Measurements from ENCODE around the gene METTL22.
A peak's percentile ranks its signal among the peaks of the same experiment; 100 is the strongest.

Gene METTL22

GRCh38 chr16:8628981-8629725 lies 7.7 kb downstream of the METTL22 start:
- H3K36me3 ChIP-seq (replicated peaks in 1 of 2; ENCODE audit: control insufficient read depth in 2 of 2, insufficient read depth in 2 of 2, low read length in 2 of 2) = peaks cover 55 to 99% of the 10 kb centered on the region in 2 donors
- no CpG with 5 or more reads among the region's 16 CpGs for WGBS, 2 donors (ENCODE audit: extremely low coverage in 2 of 2, insufficient read length in 2 of 2, insufficient replicate concordance in 1 of 2)
- H3K9me3 ChIP-seq (replicated peaks in 1 of 2; ENCODE audit: control insufficient read depth in 2 of 2, insufficient read depth in 1 of 2, low read depth in 1 of 2, low read length in 2 of 2) = no peaks in the 10 kb centered on the region

GRCh38 chr16:8630255-8630953 lies 8.9 kb downstream of the METTL22 start:
- Histone ChIP-seq H2AFZ (ENCODE audit: low read length) (no peak overlapping the region), H2BK12ac (ENCODE audit: low read length) (no peak overlapping the region), H3K18ac (ENCODE audit: low read length) (no peak overlapping the region), H4K91ac (ENCODE audit: low read depth, low read length, poor library complexity) (no peak overlapping the region), H4K8ac (ENCODE audit: low read depth, low read length) (no peak overlapping the region), H3K9me3 (replicated peaks in 1 of 2; ENCODE audit: control insufficient read depth in 2 of 2, insufficient read depth in 1 of 2, low read depth in 1 of 2, low read length in 2 of 2) (no peaks in the 10 kb centered on the region), H3K4me2 (ENCODE audit: insufficient read depth, low read length, poor library complexity, severe bottlenecking) (no peak overlapping the region), H3K4ac (ENCODE audit: low read length) (no peak overlapping the region), H3K79me1 (ENCODE audit: low read depth, low read length) (peaks cover 2% of the 10 kb centered on the region), H3K27me3 (ENCODE audit: control insufficient read depth in 3 of 3, insufficient read depth in 3 of 3, low read depth in 1 of 3, low read length in 3 of 3) (no peaks in the 10 kb centered on the region), H3K14ac (ENCODE audit: low read length) (no peak overlapping the region), H3K36me3 (replicated peaks in 1 of 2; ENCODE audit: control insufficient read depth in 2 of 2, insufficient read depth in 2 of 2, low read length in 2 of 2) (peaks cover 58 to 99% of the 10 kb centered on the region in 2 donors), H2BK5ac (ENCODE audit: low read length) (no peak overlapping the region), H2BK120ac (ENCODE audit: low read depth, low read length) (no peak overlapping the region), H3K4me1 (ENCODE audit: control insufficient read depth in 2 of 2, insufficient read depth in 1 of 2, low read depth in 1 of 2, low read length in 2 of 2) (peaks cover 1 to 4% of the 10 kb centered on the region in 2 donors), H2BK15ac (ENCODE audit: low read length) (no peak overlapping the region), H2AK5ac (ENCODE audit: low read depth, low read length) (no peak overlapping the region), H3K27ac (replicated peaks; ENCODE audit: low read length) (no peak overlapping the region), H3K9ac (ENCODE audit: low read depth, low read length, poor library complexity) (peak overlapping the region; percentile 31), H3K4me3 (ENCODE audit: low read length in 2 of 2) (no peak overlapping the region), H3K23ac (ENCODE audit: low read depth, low read length, poor library complexity) (no peak overlapping the region)
- no CpG with 5 or more reads among the region's 11 CpGs for WGBS, 2 donors (ENCODE audit: extremely low coverage in 2 of 2, insufficient read length in 2 of 2, insufficient replicate concordance in 1 of 2)
- DNase-seq (ENCODE audit: low spot score) = no peak

More at GRCh38 chr16:8628981-8629725, 7.7 kb downstream of the METTL22 start:
- peak overlapping the region; percentile 52 for H3K23ac ChIP-seq (ENCODE audit: low read depth, low read length, poor library complexity)
- H3K9ac ChIP-seq (ENCODE audit: low read depth, low read length, poor library complexity) = no peak overlapping the region
- H3K27me3 ChIP-seq (ENCODE audit: control insufficient read depth in 3 of 3, insufficient read depth in 3 of 3, low read depth in 1 of 3, low read length in 3 of 3) = no peaks in the 10 kb centered on the region
- peaks cover 3% of the 10 kb centered on the region for H3K79me1 ChIP-seq (ENCODE audit: low read depth, low read length)
- no peak overlapping the region for H3K18ac ChIP-seq (ENCODE audit: low read length)
- H2BK15ac ChIP-seq (ENCODE audit: low read length) = no peak overlapping the region
- H3K4ac ChIP-seq (ENCODE audit: low read length) = no peak overlapping the region
- no peak overlapping the region for H3K14ac ChIP-seq (ENCODE audit: low read length)
- no peak overlapping the region for H4K91ac ChIP-seq (ENCODE audit: low read depth, low read length, poor library complexity)
- H2BK12ac ChIP-seq (ENCODE audit: low read length) = no peak overlapping the region
- no peak overlapping the region for H4K8ac ChIP-seq (ENCODE audit: low read depth, low read length)
- no peak overlapping the region for H2BK120ac ChIP-seq (ENCODE audit: low read depth, low read length)
- no peak for DNase-seq (ENCODE audit: low spot score)
- H2AK5ac ChIP-seq (ENCODE audit: low read depth, low read length) = no peak overlapping the region
- H3K4me1 ChIP-seq (ENCODE audit: control insufficient read depth in 2 of 2, insufficient read depth in 1 of 2, low read depth in 1 of 2, low read length in 2 of 2) = peaks cover 1 to 4% of the 10 kb centered on the region in 2 donors
- H2BK5ac ChIP-seq (ENCODE audit: low read length) = no peak overlapping the region
- H2AFZ ChIP-seq (ENCODE audit: low read length) = no peak overlapping the region
- H3K27ac ChIP-seq (replicated peaks; ENCODE audit: low read length) = no peak overlapping the region
- H3K4me3 ChIP-seq (ENCODE audit: low read length in 2 of 2) = no peak overlapping the region
- no peak overlapping the region for H3K4me2 ChIP-seq (ENCODE audit: insufficient read depth, low read length, poor library complexity, severe bottlenecking)

DNA sequence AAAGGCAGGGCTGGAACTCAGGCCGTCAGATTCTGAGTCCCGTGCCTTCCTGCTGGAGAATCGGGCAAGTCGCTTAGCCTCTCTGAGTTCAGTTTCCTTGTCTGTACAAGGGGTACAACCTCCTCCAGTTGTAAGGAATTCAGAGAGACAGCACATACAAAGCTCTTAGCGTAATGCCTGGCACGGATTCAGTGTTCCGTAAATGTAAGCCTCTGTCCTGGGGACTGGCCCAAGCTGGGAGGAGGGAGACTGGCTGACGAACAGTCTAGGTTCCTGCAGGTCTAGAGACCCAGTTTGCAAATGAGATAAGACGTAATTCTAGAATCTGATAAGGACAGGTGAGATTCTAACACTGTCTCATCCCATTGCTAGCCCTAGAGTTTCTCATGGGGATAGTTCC lies 9.9 kb downstream of the METTL22 start:
- H2AK5ac ChIP-seq (ENCODE audit: low read depth, low read length) = no peak overlapping the region
- no CpG with 5 or more reads among the region's 9 CpGs for WGBS, 2 donors (ENCODE audit: extremely low coverage in 2 of 2, insufficient read length in 2 of 2, insufficient replicate concordance in 1 of 2)
- no peak overlapping the region for H4K8ac ChIP-seq (ENCODE audit: low read depth, low read length)
- H2BK5ac ChIP-seq (ENCODE audit: low read length) = no peak overlapping the region
- H2BK12ac ChIP-seq (ENCODE audit: low read length) = no peak overlapping the region
- H3K79me1 ChIP-seq (ENCODE audit: low read depth, low read length) = no peaks in the 10 kb centered on the region
- H3K9ac ChIP-seq (ENCODE audit: low read depth, low read length, poor library complexity) = no peak overlapping the region
- peaks cover 56 to 98% of the 10 kb centered on the region in 2 donors for H3K36me3 ChIP-seq (replicated peaks in 1 of 2; ENCODE audit: control insufficient read depth in 2 of 2, insufficient read depth in 2 of 2, low read length in 2 of 2)
- no peak overlapping the region for H2AFZ ChIP-seq (ENCODE audit: low read length)
- no peak overlapping the region for H2BK15ac ChIP-seq (ENCODE audit: low read length)
- no peak overlapping the region for H3K23ac ChIP-seq (ENCODE audit: low read depth, low read length, poor library complexity)
- H3K9me3 ChIP-seq (replicated peaks in 1 of 2; ENCODE audit: control insufficient read depth in 2 of 2, insufficient read depth in 1 of 2, low read depth in 1 of 2, low read length in 2 of 2) = no peaks in the 10 kb centered on the region
- H3K4me3 ChIP-seq (ENCODE audit: low read length in 2 of 2) = no peak overlapping the region
- H3K27ac ChIP-seq (replicated peaks; ENCODE audit: low read length) = no peak overlapping the region
- no peak for DNase-seq (ENCODE audit: low spot score)
- no peak overlapping the region for H3K4me2 ChIP-seq (ENCODE audit: insufficient read depth, low read length, poor library complexity, severe bottlenecking)
- no peak overlapping the region for H3K4ac ChIP-seq (ENCODE audit: low read length)
- no peak overlapping the region for H4K91ac ChIP-seq (ENCODE audit: low read depth, low read length, poor library complexity)
- H3K14ac ChIP-seq (ENCODE audit: low read length) = no peak overlapping the region
- H2BK120ac ChIP-seq (ENCODE audit: low read depth, low read length) = no peak overlapping the region
- H3K18ac ChIP-seq (ENCODE audit: low read length) = no peak overlapping the region
- no peaks in the 10 kb centered on the region for H3K27me3 ChIP-seq (ENCODE audit: control insufficient read depth in 3 of 3, insufficient read depth in 3 of 3, low read depth in 1 of 3, low read length in 3 of 3)
- peaks cover 1 to 4% of the 10 kb centered on the region in 2 donors for H3K4me1 ChIP-seq (ENCODE audit: control insufficient read depth in 2 of 2, insufficient read depth in 1 of 2, low read depth in 1 of 2, low read length in 2 of 2)

- no CpG with 5 or more reads among the region's 15 CpGs for WGBS, 2 donors (ENCODE audit: extremely low coverage in 2 of 2, insufficient read length in 2 of 2, insufficient replicate concordance in 1 of 2)
- Histone ChIP-seq H2AK5ac (ENCODE audit: low read depth, low read length) (no peak overlapping the region), H2BK12ac (ENCODE audit: low read length) (no peak overlapping the region)
Measured at GRCh38 chr16:8631818-8632465, 10.4 kb downstream of the METTL22 start.

More at GRCh38 chr16:8631818-8632465, 10.4 kb downstream of the METTL22 start:
- H3K27ac ChIP-seq (replicated peaks; ENCODE audit: low read length) = no peak overlapping the region
- H3K4me3 ChIP-seq (ENCODE audit: low read length in 2 of 2) = no peak overlapping the region
- H4K8ac ChIP-seq (ENCODE audit: low read depth, low read length) = no peak overlapping the region
- no peak overlapping the region for H3K9ac ChIP-seq (ENCODE audit: low read depth, low read length, poor library complexity)
- peaks cover 1 to 4% of the 10 kb centered on the region in 2 donors for H3K4me1 ChIP-seq (ENCODE audit: control insufficient read depth in 2 of 2, insufficient read depth in 1 of 2, low read depth in 1 of 2, low read length in 2 of 2)
- H3K79me1 ChIP-seq (ENCODE audit: low read depth, low read length) = no peaks in the 10 kb centered on the region
- no peak overlapping the region for H3K14ac ChIP-seq (ENCODE audit: low read length)
- peaks cover 55 to 99% of the 10 kb centered on the region in 2 donors for H3K36me3 ChIP-seq (replicated peaks in 1 of 2; ENCODE audit: control insufficient read depth in 2 of 2, insufficient read depth in 2 of 2, low read length in 2 of 2)
- DNase-seq (ENCODE audit: low spot score) = no peak
- no peak overlapping the region for H3K18ac ChIP-seq (ENCODE audit: low read length)
- H3K4ac ChIP-seq (ENCODE audit: low read length) = no peak overlapping the region
- no peak overlapping the region for H2BK5ac ChIP-seq (ENCODE audit: low read length)
- no peak overlapping the region for H2AFZ ChIP-seq (ENCODE audit: low read length)
- H2BK120ac ChIP-seq (ENCODE audit: low read depth, low read length) = no peak overlapping the region
- no peaks in the 10 kb centered on the region for H3K9me3 ChIP-seq (replicated peaks in 1 of 2; ENCODE audit: control insufficient read depth in 2 of 2, insufficient read depth in 1 of 2, low read depth in 1 of 2, low read length in 2 of 2)
- H2BK15ac ChIP-seq (ENCODE audit: low read length) = no peak overlapping the region
- H3K4me2 ChIP-seq (ENCODE audit: insufficient read depth, low read length, poor library complexity, severe bottlenecking) = no peak overlapping the region
- H3K23ac ChIP-seq (ENCODE audit: low read depth, low read length, poor library complexity) = no peak overlapping the region
- no peak overlapping the region for H4K91ac ChIP-seq (ENCODE audit: low read depth, low read length, poor library complexity)
- no peaks in the 10 kb centered on the region for H3K27me3 ChIP-seq (ENCODE audit: control insufficient read depth in 3 of 3, insufficient read depth in 3 of 3, low read depth in 1 of 3, low read length in 3 of 3)

Measured in neuronal stem cell (in vitro differentiated cells).